Measurements from ENCODE around the gene C1orf35. TPM values are rescaled to one million over a fixed set of nuclear protein-coding genes. Genes with fewer than 3 reads are reported as not detected.
"Not testable (repeated sequence)": the region's sequence is repeated elsewhere in the genome, so short reads cannot be mapped to it uniquely, and the experiment has no call there.

C1orf35 gene
- total RNA-seq, 1 donor from 2014 or later: 18.2 TPM

DNA sequence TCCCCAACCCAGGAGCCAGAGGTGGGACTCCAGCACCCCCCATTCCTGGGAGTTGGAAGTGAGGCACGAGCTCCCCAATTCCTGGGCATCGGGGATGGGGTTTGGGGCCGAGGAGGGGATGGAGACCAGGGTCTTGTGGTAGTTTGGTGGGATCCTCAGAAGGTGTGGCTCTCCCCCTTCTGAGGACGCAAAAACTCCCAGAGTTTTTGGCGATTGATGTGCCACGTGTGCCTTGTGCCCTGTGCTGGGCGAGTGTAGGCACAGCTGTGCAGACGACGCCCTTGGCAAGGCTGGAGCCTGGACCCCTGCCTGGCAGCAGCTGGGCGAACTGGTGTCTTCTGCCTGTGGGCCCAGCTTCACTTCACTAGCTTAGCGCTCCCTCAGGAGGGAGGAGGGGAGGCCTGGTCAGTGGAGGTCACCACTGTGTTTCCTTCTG is 39.6 kb upstream of the C1orf35 start:
- DNase-seq (ENCODE audit: extremely low read depth, low read depth, low spot score): no peak

DNA sequence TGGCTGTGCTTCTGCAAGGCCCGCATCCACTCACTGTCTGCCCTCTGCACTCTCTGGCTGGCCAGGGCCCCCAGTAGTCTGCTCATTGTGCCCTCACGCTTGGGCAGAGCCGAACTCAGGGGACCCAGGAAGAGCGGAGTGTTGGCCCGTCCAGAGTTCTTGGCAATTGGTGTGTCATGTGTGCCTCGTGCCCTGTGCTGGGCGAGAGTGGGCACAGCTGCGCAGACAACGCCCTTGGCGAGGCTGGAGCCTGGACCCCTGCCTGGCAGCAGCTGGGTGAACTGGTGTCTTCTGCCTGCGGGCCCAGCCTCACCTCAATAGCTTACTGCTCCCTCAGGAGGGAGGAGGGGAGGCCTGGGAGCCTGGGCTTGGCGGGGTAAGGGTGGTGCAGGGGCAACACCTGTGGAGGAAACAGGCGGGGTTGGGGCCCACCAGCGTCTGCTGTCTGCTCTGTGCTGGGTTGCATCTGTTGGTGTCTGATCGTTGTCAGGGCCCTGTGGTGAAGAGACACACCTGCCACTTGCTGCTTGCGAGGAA is 39.1 kb upstream of the C1orf35 start:
- DNase-seq (ENCODE audit: extremely low read depth, low read depth, low spot score): no peak

DNA sequence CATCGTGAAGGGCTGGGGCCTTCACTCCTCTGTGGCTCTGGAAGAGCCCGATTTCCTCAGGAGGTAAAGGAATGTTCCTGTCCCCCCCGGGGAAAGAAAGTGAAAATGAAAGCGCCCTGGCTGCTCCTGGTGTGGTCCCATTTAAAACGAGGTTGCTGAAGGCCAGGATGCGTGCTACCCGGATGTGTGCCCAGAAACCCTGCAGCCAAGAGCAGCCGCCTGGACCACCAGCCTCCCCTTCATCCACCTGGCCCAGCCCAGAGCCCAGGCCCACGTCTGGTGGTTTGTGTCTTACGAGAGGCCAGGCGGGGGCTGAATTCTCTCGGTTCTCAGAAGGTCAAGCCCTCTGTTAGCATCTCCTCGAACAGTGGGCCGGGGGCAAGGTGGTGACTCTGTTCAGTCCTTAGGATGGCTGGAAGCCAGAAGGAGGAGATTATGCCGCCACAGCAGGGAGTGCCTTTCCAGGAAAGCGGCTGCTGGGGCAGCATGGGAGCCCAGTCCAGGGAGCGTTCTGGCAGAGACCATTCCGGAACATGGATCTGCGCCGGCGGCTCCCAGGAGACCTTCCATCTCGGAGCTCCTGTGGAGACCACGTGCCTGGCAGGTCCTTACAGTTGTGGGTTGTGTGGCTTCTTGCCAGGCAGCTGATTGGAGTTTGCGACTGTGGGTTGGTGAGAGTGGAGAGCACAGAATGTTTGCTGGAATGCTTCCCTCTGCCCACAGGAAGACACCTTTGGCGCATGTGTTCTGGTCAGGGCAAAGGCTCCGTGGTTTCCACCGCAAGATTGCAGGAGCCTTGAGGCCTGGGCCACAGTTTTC is 38.3 kb upstream of the C1orf35 start:
- DNase-seq (ENCODE audit: extremely low read depth, low read depth, low spot score): no peak

DNA sequence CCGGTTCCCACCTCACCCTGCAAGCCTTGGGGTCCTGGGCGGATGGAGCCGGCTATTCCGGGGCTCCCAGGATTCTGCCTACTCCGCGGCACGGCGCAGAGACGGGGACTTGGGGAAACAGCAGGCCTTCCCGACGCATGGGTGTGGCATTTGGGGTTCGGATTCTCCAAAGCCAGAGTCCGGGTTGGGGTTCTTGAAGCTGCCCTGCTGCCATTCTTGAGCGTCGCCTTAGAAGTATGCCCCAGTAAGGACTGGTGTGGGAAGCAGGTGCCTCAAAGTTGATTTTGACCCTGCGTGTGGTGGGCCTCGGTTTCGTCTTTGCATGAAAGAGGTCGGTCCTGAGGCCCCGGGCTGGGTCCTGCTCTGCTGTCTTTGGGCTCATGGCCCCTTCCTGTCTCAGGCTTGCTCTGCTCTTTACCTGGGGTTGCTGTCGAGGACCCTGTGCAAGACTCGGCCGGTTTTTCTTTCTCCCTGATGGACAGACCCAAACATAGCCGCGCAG is 37.6 kb upstream of the C1orf35 start:
- DNase-seq (ENCODE audit: extremely low read depth, low read depth, low spot score): no peak

DNA sequence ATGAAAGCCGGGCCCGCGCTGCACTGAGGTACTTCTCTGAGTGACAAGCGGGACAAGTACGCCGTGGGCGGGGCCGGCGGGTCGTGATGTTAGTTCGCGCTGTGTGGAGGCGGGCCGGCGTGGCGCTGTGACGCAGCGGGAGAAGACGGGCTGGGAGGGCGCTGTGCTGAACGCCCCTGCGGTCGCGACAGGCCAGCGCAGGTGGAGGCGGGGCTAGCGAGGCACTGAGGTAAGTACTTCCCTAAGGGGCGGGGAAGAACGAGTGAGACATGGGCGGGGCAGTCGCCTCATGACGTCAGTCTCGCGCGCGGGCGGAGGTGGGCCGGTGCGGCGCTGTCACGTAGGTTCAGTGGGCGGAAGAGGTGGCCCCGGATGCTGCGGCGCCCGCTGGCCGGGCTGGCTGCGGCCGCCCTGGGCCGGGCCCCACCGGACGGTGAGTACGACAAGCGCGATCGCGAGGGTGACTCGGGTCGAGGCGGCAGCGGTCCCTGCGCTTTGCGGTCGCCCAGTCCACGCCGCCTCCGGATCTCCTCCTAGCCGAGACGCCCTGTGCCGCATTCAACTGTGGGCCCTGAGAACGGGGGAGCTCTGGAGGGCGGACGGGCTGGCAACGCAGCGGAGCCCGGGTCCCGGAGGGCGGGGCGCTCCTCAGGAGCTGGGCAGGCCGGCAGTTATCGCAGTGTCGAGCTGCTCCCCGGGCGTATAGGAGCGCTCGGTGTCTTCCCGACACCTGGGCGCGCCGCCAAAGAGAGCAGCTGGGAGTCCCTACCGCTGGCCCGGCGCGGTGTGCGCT is 37.0 kb upstream of the C1orf35 start, which contains the start of gene GUK1:
Gene GUK1 (plus strand): TSS at position 349 of the 793 bp plus-strand sequence. CDS start 24 bp downstream, at position 373.
- DNase-seq (ENCODE audit: extremely low read depth, low read depth, low spot score): peak; percentile 68

DNA sequence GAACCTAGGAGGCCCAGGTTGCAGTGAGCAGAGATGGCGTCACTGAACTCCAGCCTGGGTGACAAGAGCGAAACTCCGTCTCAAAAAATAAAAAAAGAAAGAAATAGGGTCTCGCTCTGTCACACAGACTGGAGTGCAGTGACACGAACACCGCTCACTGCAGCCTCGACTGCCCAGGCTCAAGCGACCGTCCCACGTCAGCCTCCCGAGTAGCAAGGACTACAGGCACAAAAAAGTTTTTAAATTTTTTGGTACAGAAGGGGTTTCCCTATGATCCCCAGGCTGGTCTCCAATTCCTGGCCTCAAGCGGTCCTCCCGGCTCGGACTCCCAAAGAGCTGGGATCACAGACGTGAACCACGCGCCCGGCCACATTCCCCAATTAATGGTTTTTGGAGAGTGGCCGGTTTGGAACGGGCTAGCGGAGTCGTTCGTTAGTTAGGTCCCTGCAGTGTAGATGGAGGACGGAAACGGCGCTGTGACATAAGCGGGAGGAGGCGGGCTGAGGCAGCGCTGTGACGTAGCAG is 36.3 kb upstream of the C1orf35 start:
- DNase-seq (ENCODE audit: extremely low read depth, low read depth, low spot score): no peak

DNA sequence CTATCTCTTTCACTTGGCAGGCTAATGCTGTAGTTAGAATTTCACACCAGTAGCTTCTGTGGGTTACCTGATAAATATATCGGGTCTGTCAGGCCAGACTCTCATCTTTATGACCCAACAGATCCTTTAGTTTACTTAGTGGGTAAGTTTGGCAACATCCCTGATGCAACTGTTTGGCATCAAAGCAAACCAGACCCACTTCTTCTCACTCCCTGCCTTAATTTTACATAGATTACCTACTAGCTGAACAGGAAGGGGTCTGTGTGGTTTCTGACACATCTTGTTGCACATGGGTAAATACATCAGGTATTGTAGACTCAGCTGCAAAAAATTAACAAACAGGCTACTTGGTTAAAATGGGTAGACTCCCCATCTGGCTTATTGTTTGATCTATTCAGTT is 33.8 kb upstream of the C1orf35 start:
- DNase-seq (ENCODE audit: extremely low read depth, low read depth, low spot score): no peak

DNA sequence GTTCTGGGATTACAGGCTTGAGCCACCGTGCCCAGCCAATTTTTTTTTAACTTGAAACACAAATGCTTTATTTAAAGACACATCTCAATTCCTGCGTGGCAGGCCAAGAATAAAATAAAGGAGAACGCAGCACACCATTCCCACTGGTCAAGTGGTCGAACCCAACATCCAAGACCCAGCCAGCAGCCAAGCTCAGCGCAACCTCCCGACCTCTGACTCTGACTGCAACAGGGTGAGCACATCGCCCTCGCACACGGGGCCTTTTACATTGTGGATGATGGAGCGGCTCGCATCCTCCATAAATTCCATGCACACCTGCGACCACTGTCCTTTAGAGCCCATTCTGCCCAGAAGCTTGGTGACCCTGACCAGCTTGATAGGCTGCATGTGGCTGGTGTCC is 31.5 kb upstream of the C1orf35 start:
- DNase-seq (ENCODE audit: extremely low read depth, low read depth, low spot score): no peak

DNA sequence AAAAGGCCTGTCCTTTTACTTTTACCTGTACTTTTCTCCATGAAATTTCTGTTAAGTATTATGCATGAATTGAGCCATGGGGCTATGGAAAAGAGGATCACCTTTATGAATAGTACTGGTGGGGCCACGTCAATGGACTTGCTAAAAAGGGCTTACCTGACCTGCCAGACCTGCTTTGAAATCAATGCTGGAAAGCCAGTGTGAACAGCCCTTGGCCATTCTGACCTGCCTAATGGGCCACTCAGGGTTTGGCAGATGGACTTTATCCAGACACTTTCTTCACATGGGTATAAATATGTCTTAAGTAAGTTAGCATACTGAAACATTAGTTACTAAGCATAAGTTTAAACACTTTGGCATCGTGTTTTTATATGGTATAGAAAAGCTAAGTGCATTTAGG is 28.6 kb upstream of the C1orf35 start:
- DNase-seq (ENCODE audit: extremely low read depth, low read depth, low spot score): no peak

DNA sequence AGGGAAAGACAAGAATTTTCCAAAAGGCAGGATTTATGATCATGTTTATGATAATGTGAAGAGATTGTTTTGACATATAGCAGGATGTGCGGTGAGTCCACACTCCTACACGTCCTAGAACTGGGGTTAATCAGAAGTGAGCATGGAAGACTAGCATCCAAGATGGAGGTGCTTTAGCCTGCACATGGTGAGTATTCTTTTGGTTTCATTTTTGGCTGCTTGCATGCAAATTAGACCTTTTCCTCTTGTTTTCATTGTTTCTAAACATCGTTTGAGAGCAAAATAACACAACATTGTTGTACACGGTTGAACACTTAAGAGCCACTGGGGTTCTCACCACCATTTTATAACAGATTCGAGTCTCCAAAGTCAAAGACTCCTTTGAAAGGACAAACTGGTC is 22.1 kb upstream of the C1orf35 start:
- no peak for DNase-seq (ENCODE audit: extremely low read depth, low read depth, low spot score)

DNA sequence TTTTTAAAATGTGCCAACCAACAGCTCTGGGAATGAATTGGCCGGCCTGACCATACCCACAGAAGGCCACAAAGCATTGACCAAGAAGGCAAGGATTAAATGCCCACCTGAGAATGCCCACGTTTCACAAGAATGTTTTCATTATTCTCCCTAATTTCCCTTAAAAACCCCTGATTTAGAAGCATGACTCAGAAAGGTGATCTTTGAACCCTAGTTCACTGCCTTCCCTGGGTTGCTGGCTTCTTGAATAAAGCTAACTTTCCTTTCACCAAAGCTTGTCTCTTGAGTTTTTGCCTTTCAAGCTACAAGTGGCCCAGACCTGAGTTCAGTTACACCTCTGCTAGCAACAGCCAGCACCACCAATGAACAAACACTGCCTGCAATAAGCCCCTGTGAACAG is 20.4 kb upstream of the C1orf35 start:
- DNase-seq (ENCODE audit: extremely low read depth, low read depth, low spot score): no peak

DNA sequence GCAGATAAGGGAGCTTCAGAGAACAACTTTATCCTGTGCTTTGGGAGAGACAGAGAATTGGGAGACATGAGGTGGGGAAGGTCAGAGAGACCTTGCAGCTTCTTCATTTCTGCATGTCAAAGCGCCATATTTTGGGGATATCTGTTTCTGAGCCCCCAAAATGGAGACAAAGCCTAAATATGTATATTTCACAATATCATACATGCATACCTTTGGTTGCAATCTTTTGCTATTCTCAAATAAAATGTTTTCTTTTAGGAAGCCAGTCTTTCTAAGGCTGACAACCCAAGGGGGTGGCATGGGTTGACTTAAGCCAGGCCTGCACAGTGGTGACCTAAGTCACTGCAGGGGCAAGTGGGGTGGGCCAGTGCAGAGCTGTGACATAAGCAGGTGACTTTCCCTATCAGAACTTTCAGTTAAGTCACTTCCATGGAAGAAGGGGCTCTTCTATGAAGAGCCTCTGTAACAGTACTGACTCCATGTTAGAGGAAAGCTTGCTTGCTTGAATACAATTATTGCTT is 19.9 kb upstream of the C1orf35 start:
- DNase-seq (ENCODE audit: extremely low read depth, low read depth, low spot score): no peak

DNA sequence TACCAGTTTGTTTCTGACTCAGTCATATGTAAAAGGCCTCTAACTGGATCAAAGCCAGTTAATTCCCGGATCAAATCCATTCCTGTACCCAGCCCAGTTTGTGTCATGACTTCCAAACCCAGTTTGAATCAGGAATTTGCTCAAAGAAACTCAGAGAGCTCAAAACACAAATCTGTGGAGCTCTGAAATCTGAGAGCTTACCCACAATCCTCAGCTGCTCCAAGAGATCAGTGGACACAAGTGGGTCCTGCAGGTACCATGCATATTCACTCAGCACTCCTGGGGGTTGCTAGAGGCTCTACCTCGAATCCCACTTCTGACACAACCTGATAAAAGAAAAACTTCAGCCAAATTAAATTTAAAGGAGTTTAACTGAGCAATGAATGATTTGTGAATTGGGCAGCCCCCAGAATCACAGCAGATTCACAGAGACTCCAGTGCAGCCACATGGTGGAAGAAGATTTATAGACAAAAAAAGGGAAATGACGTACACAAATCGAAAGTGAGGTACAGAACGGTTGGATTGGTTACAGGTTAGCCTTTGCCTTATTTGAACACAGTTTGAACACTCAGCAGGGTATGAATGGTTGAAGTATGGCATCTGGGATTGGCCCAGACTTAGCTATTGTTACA is 17.8 kb upstream of the C1orf35 start:
- DNase-seq (ENCODE audit: extremely low read depth, low read depth, low spot score): no peak

DNA sequence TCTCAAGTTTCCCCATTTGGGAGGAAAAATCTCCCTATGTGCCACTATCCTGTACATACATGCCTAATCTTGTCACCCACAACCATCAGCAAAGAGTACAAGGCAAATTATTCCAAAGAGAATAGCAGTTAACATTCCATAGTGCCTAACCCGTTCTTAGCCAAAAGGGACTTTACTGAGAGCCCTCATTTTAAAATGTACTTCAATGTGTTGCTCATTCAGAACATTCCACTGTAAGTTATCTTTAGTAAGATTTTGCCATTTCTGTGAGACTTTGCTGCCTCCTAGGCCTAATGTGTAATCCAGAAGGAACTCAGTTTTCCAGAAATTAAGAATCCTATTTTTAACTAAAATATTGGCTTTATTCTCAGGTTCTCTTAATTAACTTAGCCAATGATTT is 17.2 kb upstream of the C1orf35 start:
- no peak for DNase-seq (ENCODE audit: extremely low read depth, low read depth, low spot score)

DNA sequence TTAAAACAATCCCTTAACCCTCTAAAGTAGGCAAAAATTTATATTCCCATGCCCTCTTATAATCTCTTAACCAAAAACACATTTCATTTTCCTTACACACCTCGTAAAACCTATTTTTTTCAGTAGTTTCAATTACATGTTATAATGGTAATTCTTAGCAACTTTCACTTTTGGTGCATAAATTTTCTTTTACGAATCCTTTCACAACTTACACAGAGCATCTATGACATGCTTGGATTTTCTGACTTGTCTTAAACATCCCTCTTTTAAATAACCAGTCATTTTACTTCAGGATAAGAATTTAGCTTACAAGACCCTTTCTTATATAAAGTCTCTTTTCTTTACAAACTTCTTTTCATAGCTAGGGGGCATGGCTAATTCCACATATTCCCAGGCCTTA is 14.9 kb upstream of the C1orf35 start:
- no peak for DNase-seq (ENCODE audit: extremely low read depth, low read depth, low spot score)

DNA sequence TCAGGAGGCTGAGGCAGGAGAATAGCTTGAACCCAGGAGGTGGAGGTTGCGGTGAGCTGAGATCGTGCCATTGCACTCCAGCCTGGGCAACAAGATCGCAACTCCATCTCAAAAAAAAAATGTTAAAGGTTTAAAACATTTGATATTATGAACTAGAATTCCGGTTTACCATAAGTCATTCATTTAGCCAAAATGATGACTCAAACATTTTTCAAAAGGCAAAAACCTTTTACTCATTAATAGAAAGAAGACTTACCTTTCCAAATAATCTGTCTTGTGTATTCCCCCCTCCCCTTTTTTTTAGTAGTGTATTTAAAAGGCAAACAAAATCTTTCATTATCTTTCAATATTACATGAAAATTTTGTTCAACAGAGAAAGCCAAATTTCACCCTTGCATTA is 14.2 kb upstream of the C1orf35 start:
- no peak for DNase-seq (ENCODE audit: extremely low read depth, low read depth, low spot score)

DNA sequence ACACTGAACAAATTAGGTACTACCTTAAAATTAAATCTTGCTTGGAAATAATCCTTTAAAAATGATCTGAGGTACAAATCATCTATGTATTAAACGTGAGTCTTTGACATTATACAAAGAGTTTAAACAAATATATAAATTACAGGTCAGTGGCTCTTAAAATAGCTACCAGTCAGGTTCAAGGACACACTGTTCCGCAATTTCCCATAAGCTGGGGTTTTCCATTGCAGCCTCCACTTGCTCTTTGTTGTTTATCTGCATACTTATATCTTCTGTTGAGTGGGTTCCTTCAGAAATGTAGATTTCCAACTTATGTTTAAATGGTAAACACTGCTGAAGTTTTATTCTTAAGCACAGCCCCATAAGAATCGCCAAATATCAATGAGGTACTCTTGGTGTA is 11.7 kb upstream of the C1orf35 start:
- DNase-seq (ENCODE audit: extremely low read depth, low read depth, low spot score): no peak

DNA sequence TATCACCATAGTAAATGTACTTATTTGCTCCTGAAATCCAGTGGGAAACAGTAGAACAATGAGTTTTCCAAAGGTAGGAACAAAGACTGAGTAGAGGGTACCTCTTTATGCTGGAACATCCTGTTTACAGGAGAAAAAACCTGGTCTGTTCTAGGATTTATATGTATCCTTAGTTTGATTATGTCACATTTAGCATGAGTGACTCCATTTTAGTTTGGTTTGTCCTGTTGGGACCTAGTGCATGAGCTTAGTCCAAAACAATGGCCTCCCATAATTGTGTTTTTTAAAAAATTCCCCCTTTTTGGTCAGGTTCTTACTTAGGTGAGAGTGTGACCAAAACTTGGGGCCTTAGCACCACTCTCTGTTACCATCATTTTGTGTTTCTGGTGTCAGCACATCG is 9.5 kb upstream of the C1orf35 start:
- DNase-seq (ENCODE audit: extremely low read depth, low read depth, low spot score): no peak

DNA sequence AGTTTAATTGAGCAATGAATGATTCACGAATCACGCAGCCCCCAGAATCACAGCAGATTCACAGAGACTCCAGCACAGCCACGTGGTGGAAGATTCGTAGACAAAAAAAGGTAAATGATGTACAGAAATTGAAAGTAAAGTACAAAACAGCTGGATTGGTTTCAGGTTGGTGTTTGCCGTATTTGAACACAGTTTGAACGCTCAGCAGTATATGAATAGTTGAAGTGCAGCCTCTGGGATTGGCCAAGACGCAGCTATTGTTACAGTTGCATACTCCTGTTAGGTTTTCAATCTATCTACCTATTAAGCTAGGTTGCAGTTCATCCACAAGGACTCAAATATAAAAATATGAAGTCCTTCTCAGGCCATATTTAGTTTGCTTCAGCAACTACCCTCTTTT is 9.0 kb upstream of the C1orf35 start:
- no peak for DNase-seq (ENCODE audit: extremely low read depth, low read depth, low spot score)

DNA sequence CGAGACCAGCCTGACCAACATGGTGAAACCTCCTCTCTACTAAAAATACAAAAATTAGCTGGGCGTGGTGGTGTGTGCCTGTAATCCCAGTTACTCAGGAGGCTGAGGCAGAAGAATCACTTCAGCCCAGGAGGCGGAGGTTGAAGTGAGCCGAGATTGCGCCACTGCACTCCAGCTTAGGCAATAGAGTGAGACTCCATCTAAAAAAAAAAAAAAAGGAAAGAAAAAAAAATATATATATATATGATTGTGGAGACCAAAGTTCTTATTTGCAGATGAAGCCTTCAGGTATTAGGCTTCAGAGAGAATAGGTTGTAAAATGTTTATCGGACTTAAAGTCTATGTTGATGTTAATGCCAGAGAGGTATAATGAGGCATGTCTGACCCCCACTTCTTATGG is 8.2 kb upstream of the C1orf35 start:
- not testable (repeated sequence) for DNase-seq (ENCODE audit: extremely low read depth, low read depth, low spot score)

DNA sequence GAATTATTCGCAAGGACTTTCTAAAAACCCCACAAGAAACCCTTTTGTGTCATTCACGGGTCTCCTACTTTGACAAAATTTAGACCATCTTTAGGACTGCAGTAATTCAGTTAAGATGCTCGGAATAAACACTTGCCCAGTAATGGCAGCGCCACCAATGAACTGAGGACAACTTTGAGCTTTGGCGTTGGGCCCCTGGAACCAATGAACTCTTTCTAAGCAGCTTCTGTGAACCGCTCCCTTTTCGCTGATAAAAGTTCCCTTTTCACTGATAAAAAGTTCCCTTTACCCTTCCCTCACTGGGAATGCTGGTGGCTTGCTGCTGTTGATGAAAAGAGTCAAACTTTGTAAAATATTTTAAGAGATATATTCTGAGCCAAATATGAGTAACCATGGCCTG is 7.4 kb upstream of the C1orf35 start:
- no peak for DNase-seq (ENCODE audit: extremely low read depth, low read depth, low spot score)

Data from glomerular endothelial cell (primary cell).